Fibroblast of skin of right quadriceps (primary cell): Measurements from ENCODE around the gene PADI2.

Source experiments
- DNase-seq: peaks from one replicate; pipeline ENCODE4 v3.0.0-alpha.2; 2013

Gene PADI2

GRCh38 chr1:17137441-17137840 is 18.2 kb upstream of the PADI2 start:
- no peak for DNase-seq

- no peak for DNase-seq
Observed at GRCh38 chr1:17136936-17137335, 17.7 kb upstream of the PADI2 start.

- no peak for DNase-seq
Observed at GRCh38 chr1:17136145-17136544, 16.9 kb upstream of the PADI2 start.

GRCh38 chr1:17135530-17135929 is 16.3 kb upstream of the PADI2 start:
- no peak for DNase-seq

GRCh38 chr1:17134724-17135123 is 15.5 kb upstream of the PADI2 start:
- DNase-seq, result no peak

- no peak for DNase-seq
Observed at GRCh38 chr1:17134034-17134433, 14.8 kb upstream of the PADI2 start.

GRCh38 chr1:17130138-17130635 is 10.9 kb upstream of the PADI2 start:
- DNase-seq, result no peak

- peak; percentile 97 for DNase-seq
Observed at GRCh38 chr1:17128361-17128760, 9.1 kb upstream of the PADI2 start.

GRCh38 chr1:17125756-17126237 is 6.5 kb upstream of the PADI2 start:
- DNase-seq, result peak; percentile 73

- no peak for DNase-seq
Observed at GRCh38 chr1:17123196-17124045, 4.2 kb upstream of the PADI2 start.

GRCh38 chr1:17122521-17123164 is 3.4 kb upstream of the PADI2 start:
- no peak for DNase-seq

GRCh38 chr1:17121881-17122280 is 2.6 kb upstream of the PADI2 start:
- no peak for DNase-seq

GRCh38 chr1:17120962-17121837 is 1.9 kb upstream of the PADI2 start:
- DNase-seq, result peak; percentile 48

- no peak for DNase-seq
Observed at GRCh38 chr1:17120481-17120877, 1.2 kb upstream of the PADI2 start.

GRCh38 chr1:17119773-17120480 is 676 bp upstream of the PADI2 start:
- DNase-seq, result no peak

- DNase-seq, result no peak
Observed at GRCh38 chr1:17118706-17119075, 560 bp downstream of the PADI2 start.

GRCh38 chr1:17118268-17118667 is 983 bp downstream of the PADI2 start:
- no peak for DNase-seq

GRCh38 chr1:17117451-17118265 is 1.6 kb downstream of the PADI2 start:
- DNase-seq, result no peak

- no peak for DNase-seq
Observed at GRCh38 chr1:17116643-17117042, 2.6 kb downstream of the PADI2 start.

- no peak for DNase-seq
Observed at GRCh38 chr1:17113963-17114362, 5.3 kb downstream of the PADI2 start.

- no peak for DNase-seq
Observed at GRCh38 chr1:17112496-17113236, 6.6 kb downstream of the PADI2 start.
